ENCODE results near the gene COQ4.

DNA sequence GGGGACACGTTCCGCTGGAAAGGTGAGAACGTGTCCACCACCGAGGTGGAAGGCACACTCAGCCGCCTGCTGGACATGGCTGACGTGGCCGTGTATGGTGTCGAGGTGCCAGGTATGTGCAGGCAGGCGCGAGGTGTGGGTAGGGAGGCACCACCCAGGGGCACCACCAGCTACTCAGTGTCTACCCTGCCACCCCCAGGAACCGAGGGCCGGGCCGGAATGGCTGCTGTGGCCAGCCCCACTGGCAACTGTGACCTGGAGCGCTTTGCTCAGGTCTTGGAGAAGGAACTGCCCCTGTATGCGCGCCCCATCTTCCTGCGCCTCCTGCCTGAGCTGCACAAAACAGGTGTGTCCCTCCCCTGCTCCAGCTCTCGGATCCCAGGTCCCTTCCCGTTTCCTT lies 32.8 kb downstream of the COQ4 start:
- no peak for TF ChIP-seq CTCF (IDR thresholded peaks at IDR 0.05; ENCODE audit: borderline replicate concordance, extremely low read depth, low read length, poor library complexity, severe bottlenecking)
- TF ChIP-seq EZH2 (IDR thresholded peaks at IDR 0.05; ENCODE audit: borderline replicate concordance, low read depth, low read length, severe bottlenecking), result no peak
